Fibroblast of villous mesenchyme (primary cell): Measurements from ENCODE around the gene PRADC1. TPM values are rescaled to one million over a fixed set of nuclear protein-coding genes. Genes with fewer than 3 reads are reported as not detected.
A peak's percentile ranks its signal among the peaks of the same experiment; 100 is the strongest.

Experiments
- DNase-seq: peaks from one replicate; pipeline ENCODE4 v3.0.0-alpha.2; 2010; ENCODE audit warnings: low read depth
- H3K4me3 ChIP-seq: 2 replicates; pipeline ENCODE4 v1.5.1; 2011; ENCODE audit warnings: low read depth, mild to moderate bottlenecking, low read length
- total RNA-seq: library from RNA; depleted of rRNA; stranded (reverse); fragments of >200 nt; gene quantifications from 2 replicates; pipeline ENCODE4 v1.2.3, GENCODE V29; 2012
- TF ChIP-seq, protein P1 (sequence below): IDR thresholded peaks from 2 replicates; pipeline ENCODE4 v1.5.1; 2012; ENCODE audit warnings: low read depth, mild to moderate bottlenecking, low read length; ENCODE audit not compliant: insufficient read depth

PRADC1 gene
- total RNA-seq, 1 donor = 18.1 TPM

- TF ChIP-seq, protein P1, sequence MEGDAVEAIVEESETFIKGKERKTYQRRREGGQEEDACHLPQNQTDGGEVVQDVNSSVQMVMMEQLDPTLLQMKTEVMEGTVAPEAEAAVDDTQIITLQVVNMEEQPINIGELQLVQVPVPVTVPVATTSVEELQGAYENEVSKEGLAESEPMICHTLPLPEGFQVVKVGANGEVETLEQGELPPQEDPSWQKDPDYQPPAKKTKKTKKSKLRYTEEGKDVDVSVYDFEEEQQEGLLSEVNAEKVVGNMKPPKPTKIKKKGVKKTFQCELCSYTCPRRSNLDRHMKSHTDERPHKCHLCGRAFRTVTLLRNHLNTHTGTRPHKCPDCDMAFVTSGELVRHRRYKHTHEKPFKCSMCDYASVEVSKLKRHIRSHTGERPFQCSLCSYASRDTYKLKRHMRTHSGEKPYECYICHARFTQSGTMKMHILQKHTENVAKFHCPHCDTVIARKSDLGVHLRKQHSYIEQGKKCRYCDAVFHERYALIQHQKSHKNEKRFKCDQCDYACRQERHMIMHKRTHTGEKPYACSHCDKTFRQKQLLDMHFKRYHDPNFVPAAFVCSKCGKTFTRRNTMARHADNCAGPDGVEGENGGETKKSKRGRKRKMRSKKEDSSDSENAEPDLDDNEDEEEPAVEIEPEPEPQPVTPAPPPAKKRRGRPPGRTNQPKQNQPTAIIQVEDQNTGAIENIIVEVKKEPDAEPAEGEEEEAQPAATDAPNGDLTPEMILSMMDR = no peak
- DNase-seq = peak; percentile 87
Observed at GRCh38 chr2:73214120-73215035, 18.7 kb downstream of the PRADC1 start, which contains the start of gene SMYD5. SMYD5 (plus strand) TSS chr2:73214245; CDS start chr2:73214267, 22 bp downstream.

GRCh38 chr2:73212448-73213176 lies 20.4 kb downstream of the PRADC1 start:
- peak; percentile 69 for DNase-seq
- H3K4me3 ChIP-seq = no peak overlapping the region
- TF ChIP-seq, protein P1 = peak; percentile 97

More at GRCh38 chr2:73214120-73215035, 18.7 kb downstream of the PRADC1 start, which contains the start of gene SMYD5:
- H3K4me3 ChIP-seq = peak within 1 kb of the TSS; percentile 69

DNA sequence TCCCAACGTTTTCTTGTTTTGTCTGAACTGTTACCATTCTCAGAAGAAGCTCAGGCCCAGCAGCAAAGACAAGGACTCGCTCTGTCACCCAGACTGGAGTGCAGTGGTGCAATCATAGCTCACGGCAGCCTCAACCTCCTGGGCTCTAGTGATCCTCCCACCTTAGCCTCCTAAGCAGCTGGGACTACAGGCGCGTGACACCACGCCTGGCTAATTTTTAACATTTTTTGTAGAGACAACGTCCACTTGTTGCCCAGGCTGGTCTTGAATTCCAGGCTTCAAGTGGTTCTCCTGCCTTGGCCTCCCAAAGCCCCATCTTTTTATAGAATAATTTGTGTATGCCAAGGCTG lies 21.0 kb downstream of the PRADC1 start:
- H3K4me3 ChIP-seq = no peak overlapping the region

DNA sequence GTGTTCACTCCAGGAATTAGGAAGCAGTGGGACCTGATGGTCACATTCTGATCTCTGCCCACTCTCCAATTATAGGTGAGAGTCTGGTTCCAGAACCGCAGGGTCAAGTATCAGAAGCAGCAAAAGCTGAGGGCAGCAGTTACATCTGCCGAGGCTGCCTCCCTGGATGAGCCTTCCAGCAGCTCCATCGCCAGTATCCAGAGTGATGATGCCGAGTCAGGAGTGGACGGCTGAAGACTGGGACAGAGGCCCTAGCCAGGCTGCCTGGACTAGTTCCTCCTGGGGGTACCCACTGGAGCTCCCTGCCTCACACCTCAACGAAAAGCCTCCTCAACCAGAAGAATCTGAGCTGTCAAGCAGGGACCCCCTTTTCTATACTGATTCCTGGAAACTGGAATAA lies 22.3 kb downstream of the PRADC1 start:
- H3K4me3 ChIP-seq = no peak overlapping the region
- no peak for DNase-seq
- TF ChIP-seq, protein P1 = no peak

More for the DNA sequence above, 21.0 kb downstream of the PRADC1 start:
- TF ChIP-seq, protein P1 = no peak
- no peak for DNase-seq

DNA sequence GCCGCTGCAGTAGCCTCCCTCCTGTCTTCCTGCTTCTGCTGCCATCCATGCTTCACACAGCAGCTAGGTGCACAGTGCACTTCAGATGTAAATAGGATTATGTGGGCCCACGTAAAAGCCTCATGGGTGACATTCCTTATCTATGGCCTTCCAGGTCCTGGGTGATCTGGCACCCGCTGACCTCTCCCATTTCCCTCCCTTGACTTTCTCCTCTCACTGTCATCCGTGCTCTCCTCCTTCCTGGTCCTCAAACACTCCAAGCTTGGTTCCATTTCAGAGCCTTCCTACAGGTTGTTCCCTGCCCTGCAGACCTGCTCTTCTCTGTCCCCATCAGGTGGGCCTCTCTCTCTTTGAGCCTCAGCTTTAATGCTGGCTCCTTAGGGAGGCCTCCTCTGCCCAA lies 23.0 kb downstream of the PRADC1 start:
- no peak for DNase-seq
- TF ChIP-seq, protein P1 = no peak
- no peak overlapping the region for H3K4me3 ChIP-seq

DNA sequence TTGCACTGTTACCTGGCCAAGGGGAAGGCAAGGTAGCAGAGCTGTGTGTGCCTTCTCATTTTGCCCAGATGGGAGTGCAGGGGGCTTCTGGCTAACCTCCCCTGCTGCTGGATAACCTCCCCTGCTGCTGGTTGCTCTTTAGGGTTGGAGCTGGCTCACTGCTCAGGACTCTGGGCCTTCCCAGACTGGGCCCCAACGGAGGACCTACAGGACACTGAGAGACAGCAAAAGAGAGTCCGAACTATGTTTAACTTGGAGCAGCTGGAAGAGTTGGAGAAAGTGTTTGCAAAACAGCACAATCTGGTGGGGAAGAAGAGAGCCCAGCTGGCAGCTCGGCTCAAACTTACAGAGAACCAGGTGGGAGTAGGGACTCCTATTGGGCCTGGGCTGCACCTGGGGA lies 24.8 kb downstream of the PRADC1 start:
- no peak for DNase-seq

More for the DNA sequence above, 24.8 kb downstream of the PRADC1 start:
- H3K4me3 ChIP-seq = no peak overlapping the region
- TF ChIP-seq, protein P1 = no peak
